ENCODE data around the gene HDGFL2. TPM values are rescaled to one million over a fixed set of nuclear protein-coding genes. Genes with fewer than 3 reads are reported as not detected.

Gene HDGFL2
- total and polyA plus RNA-seq, 2 of the 8 experiments (the other 6 are each of a cell fraction or from before 2014, with no cell fraction given) = 31.1 to 106 TPM

- Histone ChIP-seq H2BK15ac (ENCODE audit: low read length) (no peak overlapping the region), H3K36me3 (ENCODE audit: control insufficient read depth in 2 of 4, insufficient read depth in 4 of 4, low read length in 3 of 4) (peaks cover 0 to 25% (median 5%) of the 10 kb centered on the region in 4 experiments; a peak in 5 of 8 replicates), H2BK5ac (ENCODE audit: low read depth, low read length) (no peak overlapping the region), H3K9me3 (ENCODE audit: insufficient read depth in 2 of 2, low read depth in 1 of 2, low read length in 1 of 2) (no peaks in the 10 kb centered on the region), H3K23me2 (ENCODE audit: low read depth, low read length) (no peaks in the 10 kb centered on the region), H3K23ac (ENCODE audit: insufficient read length) (no peak overlapping the region), H3K27me3 (replicated peaks in 1 of 4; ENCODE audit: control insufficient read depth in 3 of 4, extremely low read depth in 1 of 4, insufficient read depth in 3 of 4, low read length in 3 of 4) (peaks cover 2 to 21% (median 17%) of the 10 kb centered on the region in 4 experiments; a peak in 6 of 7 replicates), H3K56ac (replicated peaks; ENCODE audit: insufficient read length, low read depth, low read length) (no peak overlapping the region), H4K91ac (replicated peaks; ENCODE audit: insufficient read length, low read length) (no peak overlapping the region), H4K8ac (ENCODE audit: extremely low read depth, insufficient read depth, low read length) (no peak overlapping the region; the same call in 1 of the 2 replicates), H3K14ac (ENCODE audit: insufficient read length) (no peak overlapping the region), H3K9ac (replicated peaks in 1 of 4; ENCODE audit: extremely low read depth in 1 of 4, low read depth in 3 of 4, low read length in 3 of 4) (no peak overlapping the region), H3K18ac (ENCODE audit: extremely low read depth, low read length) (no peak overlapping the region; the same call in 1 of the 2 replicates), H4K20me1 (replicated peaks in 1 of 2; ENCODE audit: control insufficient read depth in 1 of 2, insufficient read depth in 2 of 2, low read length in 2 of 2) (peaks cover 14 to 29% of the 10 kb centered on the region in 2 experiments), H3K4ac (replicated peaks; ENCODE audit: insufficient read length, low read depth, low read length) (no peak overlapping the region), H2BK120ac (replicated peaks; ENCODE audit: low read depth, low read length) (no peak overlapping the region), H3K4me3 (ENCODE audit: extremely low read depth in 1 of 4, insufficient read depth in 2 of 4, low read depth in 3 of 4, low read length in 4 of 4) (no peak overlapping the region), H3K79me1 (ENCODE audit: low read depth, low read length) (peaks cover 2% of the 10 kb centered on the region; the same call in 1 of the 2 replicates), H2BK20ac (ENCODE audit: low read length) (no peak overlapping the region), H2AK5ac (ENCODE audit: low read depth, low read length) (no peak overlapping the region), H3K79me2 (ENCODE audit: control insufficient read depth in 1 of 2, insufficient read depth in 2 of 2, low read length in 2 of 2) (no peaks in the 10 kb centered on the region), H2AFZ (ENCODE audit: low read length) (no peak overlapping the region), H2BK12ac (ENCODE audit: low read depth, low read length) (no peak overlapping the region), H3K4me2 (ENCODE audit: insufficient read depth in 1 of 2, low read depth in 2 of 2, low read length in 2 of 2) (no peak overlapping the region), H3K4me1 (replicated peaks in 1 of 4; ENCODE audit: control insufficient read depth in 3 of 4, insufficient read depth in 4 of 4, low read length in 3 of 4) (no peaks in the 10 kb centered on the region), H4K5ac (ENCODE audit: insufficient read length, low read depth, low read length) (no peak overlapping the region), H3K27ac (ENCODE audit: low read depth, low read length) (no peak overlapping the region)
- ChIA-PET CTCF (ENCODE audit: partially characterized antibody) (interaction anchor here (0.7 to 5.2 kb wide), 5 partner anchors 8 to 188 kb away, joined by 4 to 40 read pairs (median 4); no protein-coding TSS in a partner anchor), POLR2A (ENCODE audit: partially characterized antibody) (interaction anchor here (2.7 kb wide), 1 partner anchor 11 kb away, joined by 27 read pairs; the partner anchor contains the start of gene PLIN4)
- DNase-seq (ENCODE audit: low read depth in 1 of 2, low spot score in 2 of 2) (no peak), FAIRE-seq (no peak)
- TF ChIP-seq MAX (IDR thresholded peaks at IDR 0.05) (no peak), SIRT6 (IDR thresholded peaks at IDR 0.05; ENCODE audit: low read length) (no peak)
- TF ChIP-seq, protein P1, sequence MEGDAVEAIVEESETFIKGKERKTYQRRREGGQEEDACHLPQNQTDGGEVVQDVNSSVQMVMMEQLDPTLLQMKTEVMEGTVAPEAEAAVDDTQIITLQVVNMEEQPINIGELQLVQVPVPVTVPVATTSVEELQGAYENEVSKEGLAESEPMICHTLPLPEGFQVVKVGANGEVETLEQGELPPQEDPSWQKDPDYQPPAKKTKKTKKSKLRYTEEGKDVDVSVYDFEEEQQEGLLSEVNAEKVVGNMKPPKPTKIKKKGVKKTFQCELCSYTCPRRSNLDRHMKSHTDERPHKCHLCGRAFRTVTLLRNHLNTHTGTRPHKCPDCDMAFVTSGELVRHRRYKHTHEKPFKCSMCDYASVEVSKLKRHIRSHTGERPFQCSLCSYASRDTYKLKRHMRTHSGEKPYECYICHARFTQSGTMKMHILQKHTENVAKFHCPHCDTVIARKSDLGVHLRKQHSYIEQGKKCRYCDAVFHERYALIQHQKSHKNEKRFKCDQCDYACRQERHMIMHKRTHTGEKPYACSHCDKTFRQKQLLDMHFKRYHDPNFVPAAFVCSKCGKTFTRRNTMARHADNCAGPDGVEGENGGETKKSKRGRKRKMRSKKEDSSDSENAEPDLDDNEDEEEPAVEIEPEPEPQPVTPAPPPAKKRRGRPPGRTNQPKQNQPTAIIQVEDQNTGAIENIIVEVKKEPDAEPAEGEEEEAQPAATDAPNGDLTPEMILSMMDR (IDR thresholded peaks at IDR 0.05; ENCODE audit: control extremely low read depth in 1 of 3, insufficient read depth in 1 of 3, low read depth in 1 of 3, low read length in 3 of 3) = peak in 1 of 3 experiments; percentile 20; a peak in 1 of 4 replicates
- WGBS, 2 experiments (ENCODE audit: extremely low coverage in 1 of 2, insufficient coverage in 1 of 2, insufficient read length in 1 of 2, insufficient replicate concordance in 2 of 2, low coverage in 1 of 2, low lambda C conversion rate in 2 of 2, missing lambda C conversion rate in 1 of 2) = 91% methylated on average over 17 of the region's 17 CpGs; no CpG with 5 or more reads in 1 of the 2 experiments
Measured at GRCh38 chr19:4506449-4507149, 34.5 kb downstream of the HDGFL2 start.
